Mesendoderm (in vitro differentiated cells): Measurements from ENCODE around the gene CFAP97D1. TPM values are rescaled to one million over a fixed set of nuclear protein-coding genes. Genes with fewer than 3 reads are reported as not detected.

Source experiments
- DNase-seq: peaks from one replicate; pipeline ENCODE4 v3.0.0; 2013
- H2AK5ac ChIP-seq: 2 replicates; pipeline ENCODE4 v1.6.1; 2013; ENCODE audit warnings: low read length, inconsistent platforms
- H2BK120ac ChIP-seq: 2 replicates; pipeline ENCODE4 v1.6.1; 2013; ENCODE audit warnings: low read depth, mild to moderate bottlenecking, low read length, moderate library complexity, mixed read lengths
- H2BK15ac ChIP-seq: replicated peaks from 2 replicates; pipeline ENCODE4 v1.6.1; 2013; ENCODE audit warnings: low read depth, mild to moderate bottlenecking, moderate library complexity
- H2BK5ac ChIP-seq: 2 replicates; pipeline ENCODE4 v1.6.1; 2013; ENCODE audit warnings: low read length, inconsistent platforms
- H3K18ac ChIP-seq: 2 replicates; pipeline ENCODE4 v1.6.1; 2013; ENCODE audit warnings: mild to moderate bottlenecking, low read length, mixed read lengths
- H3K23ac ChIP-seq: one replicate; pipeline ENCODE4 v1.6.1; 2013; ENCODE audit warnings: low read length
- H3K27ac ChIP-seq: 2 replicates; pipeline ENCODE4 v1.5.1; 2013; ENCODE audit warnings: low read depth, mild to moderate bottlenecking, inconsistent platforms, low read length, moderate library complexity
- H3K27me3 ChIP-seq: 2 replicates; pipeline ENCODE4 v1.6.1; 2013; ENCODE audit warnings: low read length, control low read depth, mild to moderate bottlenecking, inconsistent platforms; ENCODE audit not compliant: insufficient read depth, poor library complexity
- H3K36me3 ChIP-seq: 2 replicates; pipeline ENCODE4 v1.6.1; 2013; ENCODE audit warnings: low read length, inconsistent platforms; ENCODE audit not compliant: control insufficient read depth, insufficient read depth
- H3K4ac ChIP-seq: one replicate; pipeline ENCODE4 v1.6.1; 2013; ENCODE audit warnings: low read depth, mild to moderate bottlenecking, low read length, moderate library complexity
- H3K4me1 ChIP-seq: 2 replicates; pipeline ENCODE4 v1.6.1; 2013; ENCODE audit warnings: low read depth, low read length, inconsistent platforms; ENCODE audit not compliant: control insufficient read depth
- H3K4me2 ChIP-seq: 2 replicates; pipeline ENCODE4 v1.6.1; 2013; ENCODE audit warnings: low read length
- H3K4me3 ChIP-seq: 2 replicates; pipeline ENCODE4 v1.5.1; 2013; ENCODE audit warnings: mild to moderate bottlenecking, low read length
- H3K56ac ChIP-seq: one replicate; pipeline ENCODE4 v1.6.1; 2013; ENCODE audit warnings: low read length
- H3K79me1 ChIP-seq: 2 replicates; pipeline ENCODE4 v1.6.1; 2013; ENCODE audit warnings: low read length, inconsistent platforms
- H3K79me2 ChIP-seq: 2 replicates; pipeline ENCODE4 v1.6.1; 2013; ENCODE audit warnings: mild to moderate bottlenecking, low read length; ENCODE audit not compliant: control insufficient read depth, insufficient read depth
- H3K9ac ChIP-seq: 2 replicates; pipeline ENCODE4 v1.6.1; 2013; ENCODE audit warnings: low read length, inconsistent platforms
- H4K5ac ChIP-seq: one replicate; pipeline ENCODE4 v1.6.1; 2013; ENCODE audit warnings: low read length
- H4K8ac ChIP-seq: one replicate; pipeline ENCODE4 v1.6.1; 2013; ENCODE audit warnings: low read depth, mild to moderate bottlenecking, control low read depth, low read length, moderate library complexity
- WGBS: extraction: QIAGEN DNeasy Blood & Tissue Kit; methylation state at CpG from one replicate; pipeline ENCODE4 v1.1.7; 2013; ENCODE audit warnings: low lambda C conversion rate, missing lambda C conversion rate; ENCODE audit not compliant: insufficient coverage; ENCODE audit errors: extremely low coverage; 5-methylcytosine and 5-hydroxymethylcytosine counted together
- polyA plus RNA-seq, 2 experiments: library from polyadenylated mRNA; stranded (reverse); fragments of 200-250 nt; gene quantifications; one replicate each; pipeline ENCODE4 v1.2.3, GENCODE V29; 2013

CFAP97D1 gene
- 0.03 TPM for polyA plus RNA-seq (2013, experiment 1 of 2)
- 0.03 TPM for polyA plus RNA-seq (2013, experiment 2 of 2)

- Histone ChIP-seq H3K27me3 (no peaks in the 10 kb centered on the region), H3K18ac (no peak within 1 kb of the TSS), H2BK120ac (no peak within 1 kb of the TSS), H4K5ac (no peak within 1 kb of the TSS), H3K4me2 (peak within 1 kb of the TSS; percentile 61), H3K23ac (no peak within 1 kb of the TSS), H3K9ac (peak within 1 kb of the TSS; percentile 37), H3K4me1 (peaks cover 6% of the 10 kb centered on the region), H3K4ac (no peak within 1 kb of the TSS), H2AK5ac (no peak within 1 kb of the TSS), H4K8ac (no peak within 1 kb of the TSS), H3K56ac (peak within 1 kb of the TSS; percentile 47), H3K4me3 (peak within 1 kb of the TSS; percentile 4), H2BK5ac (no peak within 1 kb of the TSS), H3K36me3 (no peaks in the 10 kb centered on the region), H3K79me1 (peaks cover 12% of the 10 kb centered on the region), H3K27ac (no peak within 1 kb of the TSS), H3K79me2 (peaks cover 3% of the 10 kb centered on the region), H2BK15ac (no peak within 1 kb of the TSS)
- WGBS = no CpG with 5 or more reads among the region's 7 CpGs
- no peak for DNase-seq
Measured at GRCh38 chr17:43780135-43780534, at the start of gene CFAP97D1. CFAP97D1 (plus strand) TSS chr17:43780435; CDS start chr17:43780463, 28 bp downstream.

GRCh38 chr17:43732958-43733357, 47.3 kb upstream of the CFAP97D1 start:
- Histone ChIP-seq H3K4me1 (no peaks in the 10 kb centered on the region), H3K79me2 (no peaks in the 10 kb centered on the region), H3K36me3 (no peaks in the 10 kb centered on the region), H3K23ac (no peak overlapping the region), H2BK15ac (no peak overlapping the region), H3K9ac (no peak overlapping the region), H3K27ac (no peak overlapping the region), H2BK120ac (no peak overlapping the region), H4K5ac (no peak overlapping the region), H3K4me3 (no peak overlapping the region), H4K8ac (no peak overlapping the region), H3K18ac (no peak overlapping the region), H3K4ac (no peak overlapping the region), H3K56ac (no peak overlapping the region), H3K79me1 (no peaks in the 10 kb centered on the region), H3K4me2 (no peak overlapping the region), H3K27me3 (no peaks in the 10 kb centered on the region), H2AK5ac (no peak overlapping the region), H2BK5ac (no peak overlapping the region)
- peak; percentile 92 for DNase-seq
- WGBS = no CpG with 5 or more reads among the region's 2 CpGs

- Histone ChIP-seq H3K4me3 (no peak overlapping the region), H3K79me1 (no peaks in the 10 kb centered on the region), H3K27ac (no peak overlapping the region), H4K8ac (no peak overlapping the region), H3K4ac (no peak overlapping the region), H3K4me1 (no peaks in the 10 kb centered on the region), H2BK120ac (no peak overlapping the region), H3K9ac (no peak overlapping the region), H4K5ac (no peak overlapping the region), H3K18ac (no peak overlapping the region), H3K23ac (no peak overlapping the region), H2BK5ac (no peak overlapping the region), H3K27me3 (no peaks in the 10 kb centered on the region), H3K36me3 (no peaks in the 10 kb centered on the region), H2BK15ac (no peak overlapping the region), H3K4me2 (no peak overlapping the region), H2AK5ac (no peak overlapping the region), H3K79me2 (no peaks in the 10 kb centered on the region), H3K56ac (no peak overlapping the region)
- WGBS = no CpG with 5 or more reads among the region's 1 CpG
- no peak for DNase-seq
Measured at GRCh38 chr17:43733956-43734355, 46.3 kb upstream of the CFAP97D1 start.

- no peak for DNase-seq
- H4K8ac ChIP-seq = no peak overlapping the region
- H3K27me3 ChIP-seq = no peaks in the 10 kb centered on the region
- H3K27ac ChIP-seq = no peak overlapping the region
- H3K4ac ChIP-seq = no peak overlapping the region
- H3K56ac ChIP-seq = no peak overlapping the region
- H2BK120ac ChIP-seq = no peak overlapping the region
- WGBS = no CpG with 5 or more reads among the region's 5 CpGs
- H3K9ac ChIP-seq = no peak overlapping the region
- H2AK5ac ChIP-seq = no peak overlapping the region
- no peaks in the 10 kb centered on the region for H3K4me1 ChIP-seq
- H3K4me3 ChIP-seq = no peak overlapping the region
- H2BK15ac ChIP-seq = no peak overlapping the region
- no peaks in the 10 kb centered on the region for H3K36me3 ChIP-seq
- H3K4me2 ChIP-seq = no peak overlapping the region
- no peak overlapping the region for H3K18ac ChIP-seq
- no peak overlapping the region for H3K23ac ChIP-seq
- H2BK5ac ChIP-seq = no peak overlapping the region
- H3K79me1 ChIP-seq = no peaks in the 10 kb centered on the region
- no peaks in the 10 kb centered on the region for H3K79me2 ChIP-seq
- H4K5ac ChIP-seq = no peak overlapping the region
Measured at GRCh38 chr17:43734376-43734775, 45.9 kb upstream of the CFAP97D1 start.

DNA sequence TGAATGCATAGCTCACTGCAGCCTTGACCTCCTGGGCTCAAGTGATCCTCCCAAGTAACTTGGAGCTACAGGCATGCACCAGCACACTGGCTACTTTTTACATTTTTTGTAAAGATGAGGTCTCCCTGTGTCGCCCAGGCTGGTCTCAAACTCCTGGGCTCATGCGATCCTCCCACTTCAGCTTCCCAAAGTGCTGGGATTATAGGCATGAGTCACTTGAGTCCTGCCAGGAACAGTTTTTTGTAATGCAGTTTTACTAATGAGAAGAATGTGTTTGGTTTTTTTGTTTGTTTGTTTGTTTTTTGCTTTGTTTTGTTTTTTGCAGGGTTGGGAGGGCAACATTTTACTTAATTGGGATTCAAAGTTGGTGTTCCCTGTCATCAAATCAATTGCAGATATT, 43.8 kb upstream of the CFAP97D1 start:
- H3K27ac ChIP-seq = no peak overlapping the region
- no peaks in the 10 kb centered on the region for H3K79me2 ChIP-seq
- no peaks in the 10 kb centered on the region for H3K79me1 ChIP-seq
- no peak overlapping the region for H4K8ac ChIP-seq
- H3K4me3 ChIP-seq = no peak overlapping the region
- no peak overlapping the region for H2BK15ac ChIP-seq
- no peak overlapping the region for H3K9ac ChIP-seq
- no peak overlapping the region for H3K18ac ChIP-seq
- no peak for DNase-seq
- H2BK120ac ChIP-seq = no peak overlapping the region
- no peak overlapping the region for H2BK5ac ChIP-seq
- H4K5ac ChIP-seq = no peak overlapping the region
- H3K4ac ChIP-seq = no peak overlapping the region
- no CpG with 5 or more reads among the region's 2 CpGs for WGBS
- H3K23ac ChIP-seq = no peak overlapping the region
- no peaks in the 10 kb centered on the region for H3K4me1 ChIP-seq
- H3K36me3 ChIP-seq = no peaks in the 10 kb centered on the region
- H2AK5ac ChIP-seq = no peak overlapping the region
- no peaks in the 10 kb centered on the region for H3K27me3 ChIP-seq
- H3K4me2 ChIP-seq = no peak overlapping the region
- H3K56ac ChIP-seq = no peak overlapping the region

- H3K4me1 ChIP-seq = no peaks in the 10 kb centered on the region
- no peak overlapping the region for H4K8ac ChIP-seq
- H4K5ac ChIP-seq = no peak overlapping the region
- H3K27me3 ChIP-seq = no peaks in the 10 kb centered on the region
- no peaks in the 10 kb centered on the region for H3K79me1 ChIP-seq
- H2BK5ac ChIP-seq = no peak overlapping the region
- no peaks in the 10 kb centered on the region for H3K79me2 ChIP-seq
- no peak overlapping the region for H2BK15ac ChIP-seq
- H3K36me3 ChIP-seq = no peaks in the 10 kb centered on the region
- no peak overlapping the region for H2BK120ac ChIP-seq
- H3K4me2 ChIP-seq = no peak overlapping the region
- H3K18ac ChIP-seq = no peak overlapping the region
- no peak for DNase-seq
- no peak overlapping the region for H3K9ac ChIP-seq
- H3K4ac ChIP-seq = no peak overlapping the region
- no peak overlapping the region for H2AK5ac ChIP-seq
- no CpG with 5 or more reads among the region's 2 CpGs for WGBS
- no peak overlapping the region for H3K4me3 ChIP-seq
- no peak overlapping the region for H3K27ac ChIP-seq
- no peak overlapping the region for H3K23ac ChIP-seq
- no peak overlapping the region for H3K56ac ChIP-seq
Measured at GRCh38 chr17:43737722-43738121, 42.5 kb upstream of the CFAP97D1 start.
